HEK293 (cell line): ENCODE data around the gene ADH6.

ENCODE experiments used
- CTCF ChIP-seq: fragments of 450-650 bp; formaldehyde crosslinking; IDR thresholded peaks from 2 replicates; pipeline ENCODE4 v1.5.1; 2016; ENCODE audit warnings: missing biosample characterization, missing genetic modification characterization
- SETDB1 ChIP-seq: IDR thresholded peaks from one replicate; pipeline ENCODE4 v1.6.1; 2017; ENCODE audit warnings: mild to moderate bottlenecking, low read length, moderate library complexity, mixed read lengths; ENCODE audit not compliant: insufficient read length
- ZBTB44 ChIP-seq: fragments of 450-650 bp; IDR thresholded peaks from 2 replicates; pipeline ENCODE4 v1.5.1; 2018; ENCODE audit warnings: missing biosample characterization, mild to moderate bottlenecking, missing genetic modification characterization

- TF ChIP-seq ZBTB44 (tag by site-specific recombination) (no peak), SETDB1 (no peak), CTCF (tag by site-specific recombination) (no peak)
Observed at GRCh38 chr4:99202536-99202935, 16.5 kb downstream of the ADH6 start.
